Prostate gland (tissue), 2 donors: ENCODE measurements around the gene SPRY2.

Experiments used
- POLR2AphosphoS5 ChIP-seq: sonication (generic); formaldehyde crosslinking; IDR thresholded peaks from one replicate; pipeline ENCODE4 v1.6.1; 2017; ENCODE audit warnings: antibody characterized with exemption
- TF ChIP-seq, protein P1 (sequence below), 4 experiments: fragments of 200-600 bp in 2 of 4; fragments of 450-650 bp in 2 of 4; sonication (generic) in 2 of 4; IDR thresholded peaks; 1 replicate in 3 of 4; 2 replicates in 1 of 4; pipeline ENCODE4 v1.5.1; 2016 to 2019; ENCODE audit warnings: antibody characterized with exemption in 4 of 4, mild to moderate bottlenecking in 2 of 4, moderate library complexity in 2 of 4

- TF ChIP-seq, protein P1, sequence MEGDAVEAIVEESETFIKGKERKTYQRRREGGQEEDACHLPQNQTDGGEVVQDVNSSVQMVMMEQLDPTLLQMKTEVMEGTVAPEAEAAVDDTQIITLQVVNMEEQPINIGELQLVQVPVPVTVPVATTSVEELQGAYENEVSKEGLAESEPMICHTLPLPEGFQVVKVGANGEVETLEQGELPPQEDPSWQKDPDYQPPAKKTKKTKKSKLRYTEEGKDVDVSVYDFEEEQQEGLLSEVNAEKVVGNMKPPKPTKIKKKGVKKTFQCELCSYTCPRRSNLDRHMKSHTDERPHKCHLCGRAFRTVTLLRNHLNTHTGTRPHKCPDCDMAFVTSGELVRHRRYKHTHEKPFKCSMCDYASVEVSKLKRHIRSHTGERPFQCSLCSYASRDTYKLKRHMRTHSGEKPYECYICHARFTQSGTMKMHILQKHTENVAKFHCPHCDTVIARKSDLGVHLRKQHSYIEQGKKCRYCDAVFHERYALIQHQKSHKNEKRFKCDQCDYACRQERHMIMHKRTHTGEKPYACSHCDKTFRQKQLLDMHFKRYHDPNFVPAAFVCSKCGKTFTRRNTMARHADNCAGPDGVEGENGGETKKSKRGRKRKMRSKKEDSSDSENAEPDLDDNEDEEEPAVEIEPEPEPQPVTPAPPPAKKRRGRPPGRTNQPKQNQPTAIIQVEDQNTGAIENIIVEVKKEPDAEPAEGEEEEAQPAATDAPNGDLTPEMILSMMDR (IDR thresholded peaks at IDR 0.05): no peak
- peak; percentile 29 for TF ChIP-seq POLR2AphosphoS5
These were observed 2.0 kb downstream of the SPRY2 start for GRCh38 chr13:80338781-80339562.
